ENCODE data around the gene NELL2.

- TF ChIP-seq POLR2A (IDR thresholded peaks at IDR 0.05; ENCODE audit: low read length), result no peak
- TF ChIP-seq GATA1 (IDR thresholded peaks at IDR 0.05; ENCODE audit: low read depth, low read length), result no peak
Observed at GRCh38 chr12:44779766-44780165, 96.3 kb downstream of the NELL2 start.

Measured in erythroblast (primary cell).